H1 (cell line): ENCODE results near the gene LCNL1. TPM values are rescaled to one million over a fixed set of nuclear protein-coding genes. Genes with fewer than 3 reads are reported as not detected.

Experiments used
- CTCF ChIA-PET: fragments of 300-600 bp; sonication (Branson Sonifier 250); formaldehyde crosslinking; loops from one replicate; lab custom pipeline; 2021; ENCODE audit not compliant: partially characterized antibody; lab: Charles Lee
- POLR2A ChIA-PET: fragments of 300-600 bp; sonication (Branson Sonifier 250); formaldehyde crosslinking; loops from one replicate; lab custom pipeline; 2021; ENCODE audit warnings: inconsistent platforms; ENCODE audit not compliant: partially characterized antibody; lab: Charles Lee
- DNase-seq, 2 experiments: peaks; one replicate each; pipeline versions ENCODE4 v3.0.0 to v3.0.0-alpha.2; 2010 to 2022; ENCODE audit warnings: low spot score in 2 of 2, low read depth in 1 of 2, mixed read lengths in 1 of 2
- FAIRE-seq: peaks from 2 replicates; lab custom pipeline; 2011; peaks lifted over from hg19 to GRCh38; lab: Jason Lieb, UNC
- H2AFZ ChIP-seq: 2 replicates; pipeline ENCODE4 v1.8.1; 2012; ENCODE audit warnings: low read length, inconsistent platforms
- H2AK5ac ChIP-seq: 2 replicates; pipeline ENCODE4 v1.6.1; 2013; ENCODE audit warnings: low read depth, low read length
- H2BK120ac ChIP-seq: replicated peaks from 2 replicates; pipeline ENCODE3; 2013; ENCODE audit warnings: low read depth, low read length, inconsistent platforms
- H2BK12ac ChIP-seq: 2 replicates; pipeline ENCODE4 v1.6.1; 2013; ENCODE audit warnings: low read depth, low read length
- H2BK15ac ChIP-seq: 2 replicates; pipeline ENCODE4 v1.6.1; 2013; ENCODE audit warnings: low read length
- H2BK20ac ChIP-seq: 2 replicates; pipeline ENCODE4 v1.6.1; 2013; ENCODE audit warnings: low read length
- H2BK5ac ChIP-seq: 2 replicates; pipeline ENCODE4 v1.6.1; 2013; ENCODE audit warnings: low read depth, low read length
- H3K14ac ChIP-seq: 2 replicates; pipeline ENCODE4 v1.6.1; 2013; ENCODE audit warnings: inconsistent platforms; ENCODE audit not compliant: insufficient read length
- H3K18ac ChIP-seq: 2 replicates; pipeline ENCODE4 v1.6.1; 2013; ENCODE audit warnings: low read length; ENCODE audit errors: extremely low read depth
- H3K23ac ChIP-seq: 2 replicates; pipeline ENCODE4 v1.6.1; 2013; ENCODE audit warnings: inconsistent platforms; ENCODE audit not compliant: insufficient read length
- H3K23me2 ChIP-seq: 2 replicates; pipeline ENCODE4 v1.6.1; 2013; ENCODE audit warnings: low read depth, low read length
- H3K27ac ChIP-seq: 2 replicates; pipeline ENCODE4 v1.6.1; 2011; ENCODE audit warnings: low read depth, low read length, inconsistent platforms
- H3K27me3 ChIP-seq, 4 experiments: replicated peaks in 1 of 4; 1 replicate in 1 of 4; 2 replicates in 3 of 4; pipeline versions ENCODE4 v1.6.1 to v1.8.1; 2011 to 2013; ENCODE audit warnings: low read length in 3 of 4, mild to moderate bottlenecking in 3 of 4, inconsistent platforms in 2 of 4, mixed read lengths in 2 of 4, moderate library complexity in 1 of 4; ENCODE audit not compliant: control insufficient read depth in 3 of 4, insufficient read depth in 3 of 4; ENCODE audit errors: extremely low read depth in 1 of 4
- H3K36me3 ChIP-seq, 4 experiments: 2 replicates each; pipeline versions ENCODE4 v1.6.1 to v1.8.1; 2011 to 2013; ENCODE audit warnings: mild to moderate bottlenecking in 4 of 4, low read length in 3 of 4, moderate library complexity in 2 of 4, control low read depth in 1 of 4, inconsistent platforms in 1 of 4; ENCODE audit not compliant: insufficient read depth in 4 of 4, control insufficient read depth in 2 of 4
- H3K4ac ChIP-seq: replicated peaks from 2 replicates; pipeline ENCODE3; 2013; ENCODE audit warnings: low read length, low read depth, mixed read lengths, inconsistent platforms; ENCODE audit not compliant: insufficient read length
- H3K4me1 ChIP-seq, 4 experiments: replicated peaks in 1 of 4; 1 replicate in 1 of 4; 2 replicates in 3 of 4; pipeline versions ENCODE4 v1.6.1 to v1.8.1; 2011 to 2013; ENCODE audit warnings: low read length in 3 of 4, inconsistent platforms in 2 of 4, mixed read lengths in 1 of 4; ENCODE audit not compliant: insufficient read depth in 4 of 4, control insufficient read depth in 3 of 4
- H3K4me2 ChIP-seq, 2 experiments: 2 replicates each; pipeline versions ENCODE4 v1.6.1 to v1.8.1; 2011 to 2013; ENCODE audit warnings: low read depth in 2 of 2, low read length in 2 of 2, control low read depth in 1 of 2, inconsistent platforms in 1 of 2, mild to moderate bottlenecking in 1 of 2; ENCODE audit not compliant: insufficient read depth in 1 of 2
- H3K4me3 ChIP-seq, 4 experiments: fragments of 200-600, 300-600 bp in 1 of 4; sonication (generic), shearing (Covaris generic), sonication (Bioruptor Twin) in 1 of 4; 2 replicates each; pipeline versions ENCODE4 v1.5.1 to v1.8.1; 2011 to 2016; ENCODE audit warnings: low read length in 4 of 4, low read depth in 3 of 4, control low read depth in 2 of 4, inconsistent platforms in 2 of 4, mild to moderate bottlenecking in 2 of 4, mixed read lengths in 1 of 4, moderate library complexity in 1 of 4; ENCODE audit not compliant: insufficient read depth in 2 of 4; ENCODE audit errors: extremely low read depth in 1 of 4
- H3K56ac ChIP-seq: replicated peaks from 2 replicates; pipeline ENCODE3; 2013; ENCODE audit warnings: low read depth, mild to moderate bottlenecking, mixed read lengths, low read length, inconsistent platforms; ENCODE audit not compliant: insufficient read length
- H3K79me1 ChIP-seq: 2 replicates; pipeline ENCODE4 v1.6.1; 2013; ENCODE audit warnings: low read depth, low read length, control low read depth
- H3K79me2 ChIP-seq, 2 experiments: 2 replicates each; pipeline versions ENCODE4 v1.6.1 to v1.8.1; 2012 to 2013; ENCODE audit warnings: low read length in 2 of 2, mild to moderate bottlenecking in 2 of 2, inconsistent platforms in 1 of 2; ENCODE audit not compliant: insufficient read depth in 2 of 2, control insufficient read depth in 1 of 2
- H3K9ac ChIP-seq, 4 experiments: replicated peaks in 1 of 4; 1 replicate in 1 of 4; 2 replicates in 3 of 4; pipeline versions ENCODE4 v1.6.1 to v1.8.1; 2011 to 2013; ENCODE audit warnings: low read depth in 3 of 4, low read length in 3 of 4, control low read depth in 2 of 4, mild to moderate bottlenecking in 2 of 4, moderate library complexity in 2 of 4, inconsistent platforms in 1 of 4; ENCODE audit errors: extremely low read depth in 1 of 4
- H3K9me3 ChIP-seq, 2 experiments: 2 replicates each; pipeline versions ENCODE4 v1.6.1 to v1.8.1; 2012 to 2013; ENCODE audit warnings: mild to moderate bottlenecking in 2 of 2, moderate library complexity in 2 of 2, control low read depth in 1 of 2, inconsistent platforms in 1 of 2, low read depth in 1 of 2, low read length in 1 of 2, mixed read lengths in 1 of 2; ENCODE audit not compliant: insufficient read depth in 2 of 2
- H4K20me1 ChIP-seq, 2 experiments: replicated peaks in 1 of 2; 2 replicates each; pipeline versions ENCODE3 to v1.8.1; 2011 to 2013; ENCODE audit warnings: inconsistent platforms in 2 of 2, low read length in 2 of 2, mild to moderate bottlenecking in 1 of 2; ENCODE audit not compliant: insufficient read depth in 2 of 2, control insufficient read depth in 1 of 2
- H4K5ac ChIP-seq: 2 replicates; pipeline ENCODE4 v1.6.1; 2013; ENCODE audit warnings: low read length, low read depth, mixed read lengths, inconsistent platforms; ENCODE audit not compliant: insufficient read length
- H4K8ac ChIP-seq: 2 replicates; pipeline ENCODE4 v1.8.0; 2013; ENCODE audit warnings: mild to moderate bottlenecking, moderate library complexity, low read length, inconsistent platforms; ENCODE audit not compliant: insufficient read depth; ENCODE audit errors: extremely low read depth
- H4K91ac ChIP-seq: replicated peaks from 2 replicates; pipeline ENCODE3; 2013; ENCODE audit warnings: low read length, mixed read lengths, inconsistent platforms; ENCODE audit not compliant: insufficient read length
- BCL11A ChIP-seq, 2 experiments: IDR thresholded peaks; one replicate each; pipeline ENCODE4 v1.6.1; 2011; ENCODE audit warnings: low read depth in 2 of 2, low read length in 2 of 2, mild to moderate bottlenecking in 2 of 2
- CHD2 ChIP-seq: IDR thresholded peaks from 2 replicates; pipeline ENCODE4 v1.6.1; 2012; ENCODE audit warnings: low read length, improper control_type of control experiment
- HDAC6 ChIP-seq: IDR thresholded peaks from one replicate; pipeline ENCODE4 v1.7.1; 2012; ENCODE audit warnings: low read depth, mild to moderate bottlenecking, inconsistent platforms, low read length, moderate library complexity
- NRF1 ChIP-seq: IDR thresholded peaks from 2 replicates; pipeline ENCODE4 v1.6.1; 2011; ENCODE audit warnings: mild to moderate bottlenecking, low read depth, low read length, improper control_type of control experiment
- RAD21 ChIP-seq, 2 experiments: IDR thresholded peaks in 1 of 2; conservative IDR thresholded peaks in 1 of 2; 2 replicates each; pipeline ENCODE4 v1.6.1; 2011; ENCODE audit warnings: low read depth in 2 of 2, low read length in 2 of 2, improper control_type of control experiment in 1 of 2, inconsistent platforms in 1 of 2, mild to moderate bottlenecking in 1 of 2, moderate library complexity in 1 of 2
- RFX5 ChIP-seq: IDR thresholded peaks from 2 replicates; pipeline ENCODE4 v1.6.1; 2011; ENCODE audit warnings: low read depth, low read length, improper control_type of control experiment, borderline replicate concordance
- SAP30 ChIP-seq: fragments of 300-600 bp; sonication (generic); IDR thresholded peaks from 2 replicates; pipeline ENCODE4 v1.7.1; 2012; ENCODE audit warnings: low read length, moderate library complexity, mild to moderate bottlenecking, inconsistent platforms; ENCODE audit not compliant: insufficient read depth, insufficient replicate concordance
- SIX5 ChIP-seq: IDR thresholded peaks from 2 replicates; pipeline ENCODE4 v1.6.1; 2011; ENCODE audit warnings: mild to moderate bottlenecking, low read depth, low read length
- TCF12 ChIP-seq: IDR thresholded peaks from 2 replicates; pipeline ENCODE4 v1.6.1; 2011; ENCODE audit warnings: low read depth, mild to moderate bottlenecking, low read length
- TEAD4 ChIP-seq: IDR thresholded peaks from 2 replicates; pipeline ENCODE4 v1.6.1; 2012; ENCODE audit warnings: low read depth, low read length, inconsistent platforms, mixed read lengths
- YY1 ChIP-seq: IDR thresholded peaks from 2 replicates; pipeline ENCODE4 v1.6.1; 2011; ENCODE audit warnings: low read depth, mild to moderate bottlenecking, low read length
- WGBS, 2 experiments: shearing (Covaris generic) in 1 of 2; methylation state at CpG; one replicate each; pipeline versions ENCODE4 v1.1.6 to v1.1.7; 2013 to 2015; ENCODE audit warnings: low lambda C conversion rate in 2 of 2, mixed read lengths in 2 of 2, inconsistent platforms in 1 of 2, low coverage in 1 of 2, missing lambda C conversion rate in 1 of 2; ENCODE audit not compliant: insufficient replicate concordance in 2 of 2, insufficient coverage in 1 of 2, insufficient read length in 1 of 2; ENCODE audit errors: extremely low coverage in 1 of 2, missing lambda C conversion rate in 1 of 2; 5-methylcytosine and 5-hydroxymethylcytosine counted together
- polyA plus RNA-seq, 7 experiments: library from polyadenylated mRNA; depleted of rRNA in 3 of 7; stranded (reverse) in 5 of 7; unstranded in 2 of 7; fragments of >200 nt in 5 of 7; fragments of 200-250 nt in 2 of 7; gene quantifications; 1 replicate in 5 of 7; 2 replicates in 1 of 7; 4 replicates in 1 of 7; pipeline versions ENCODE4 v1.2.1 to v1.2.3, GENCODE V29; 2011 to 2013; ENCODE audit warnings: missing spikeins in 2 of 7, mixed read lengths in 2 of 7
- total RNA-seq: library from RNA; stranded (reverse); fragmentation: NEBNext Ultra II Directional; extraction: Animal tissue kit (Norgen Biotek cat#: 25700); gene quantifications from 2 replicates; pipeline ENCODE4 v1.2.1, GENCODE V29; 2021
- TF ChIP-seq, protein P1 (sequence below): IDR thresholded peaks from 2 replicates; pipeline ENCODE4 v1.6.1; 2012; ENCODE audit warnings: inconsistent platforms
- TF ChIP-seq, protein P2 (sequence below): IDR thresholded peaks from 2 replicates; pipeline ENCODE4 v1.6.1; 2012; ENCODE audit warnings: inconsistent platforms

The LCNL1 gene
- total and polyA plus RNA-seq, 2 of the 8 experiments (the other 6 are each of a cell fraction or from before 2014, with no cell fraction given), result 0.11 TPM; not detected in 1

DNA sequence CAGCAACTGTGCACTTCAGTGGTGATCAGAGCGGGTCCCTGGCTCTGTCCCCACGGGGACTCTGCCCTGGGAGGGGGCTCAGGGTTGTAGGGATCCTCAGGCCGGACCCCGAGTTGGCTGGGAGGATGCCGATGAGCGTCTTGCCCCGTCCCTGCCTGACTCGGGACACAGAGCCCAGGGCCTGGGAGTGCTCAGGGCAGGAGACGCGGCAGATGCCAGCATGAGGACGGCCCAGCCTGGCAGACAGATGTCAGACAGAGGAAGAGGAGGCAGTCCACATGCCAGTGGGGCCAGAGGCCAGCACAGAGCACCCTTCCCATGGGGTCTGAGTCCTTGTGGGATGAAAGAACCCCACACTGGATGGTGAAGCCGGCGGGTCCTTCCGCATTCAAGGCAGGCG, 19.5 kb upstream of the LCNL1 start:
- Histone ChIP-seq H2BK5ac (no peak overlapping the region; the same call in 1 of the 2 replicates), H3K23ac (no peak overlapping the region), H3K4me2 (no peak overlapping the region), H3K14ac (no peak overlapping the region), H3K9me3 (no peaks in the 10 kb centered on the region), H3K56ac (no peak overlapping the region), H2BK15ac (no peak overlapping the region), H3K23me2 (no peaks in the 10 kb centered on the region), H2AFZ (no peak overlapping the region), H3K27me3 (no peaks in the 10 kb centered on the region), H2BK12ac (0 out of 2 replicates have a peak overlapping the region, but pooled peaks have one; percentile 75), H4K5ac (no peak overlapping the region), H2AK5ac (no peak overlapping the region), H3K4me3 (no peak overlapping the region), H3K9ac (no peak overlapping the region), H3K18ac (no peak overlapping the region), H3K27ac (no peak overlapping the region), H3K4ac (no peak overlapping the region), H4K8ac (no peak overlapping the region), H4K91ac (no peak overlapping the region), H4K20me1 (no peaks in the 10 kb centered on the region), H3K79me2 (no peaks in the 10 kb centered on the region), H3K36me3 (no peaks in the 10 kb centered on the region), H3K79me1 (no peaks in the 10 kb centered on the region; the same call in 1 of the 2 replicates), H2BK120ac (no peak overlapping the region), H3K4me1 (peaks cover 0 to 9% (median 5%) of the 10 kb centered on the region in 4 experiments; a peak in 5 of 7 replicates), H2BK20ac (no peak overlapping the region)
- WGBS, 2 experiments, result 94% methylated on average over 15 of the region's 15 CpGs; no CpG with 5 or more reads in 1 of the 2 experiments
- DNase-seq (no peak), FAIRE-seq (no peak)
- ChIA-PET CTCF (interaction anchor here (0.6 to 5.6 kb wide), 4 partner anchors 11 to 129 kb away, joined by 3 to 32 read pairs (median 3); partner anchors contain the start of gene PTGDS), POLR2A (no interaction called here)
- TF ChIP-seq YY1 (no peak), TEAD4 (no peak), RAD21 (IDR thresholded peaks at IDR 0.05 in 1 of 2, conservative IDR thresholded peaks at IDR 0.05 in 1 of 2; ENCODE audit: low read depth in 2 of 2, low read length in 2 of 2) (no peak), RFX5 (no peak), BCL11A (IDR thresholded peaks at IDR 0.05; ENCODE audit: low read depth in 2 of 2, low read length in 2 of 2) (no peak), HDAC6 (no peak), SAP30 (no peak), CHD2 (no peak), NRF1 (no peak), TCF12 (no peak), SIX5 (no peak)
- TF ChIP-seq, protein P1, sequence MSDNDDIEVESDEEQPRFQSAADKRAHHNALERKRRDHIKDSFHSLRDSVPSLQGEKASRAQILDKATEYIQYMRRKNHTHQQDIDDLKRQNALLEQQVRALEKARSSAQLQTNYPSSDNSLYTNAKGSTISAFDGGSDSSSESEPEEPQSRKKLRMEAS, result no peak
- TF ChIP-seq, protein P2, sequence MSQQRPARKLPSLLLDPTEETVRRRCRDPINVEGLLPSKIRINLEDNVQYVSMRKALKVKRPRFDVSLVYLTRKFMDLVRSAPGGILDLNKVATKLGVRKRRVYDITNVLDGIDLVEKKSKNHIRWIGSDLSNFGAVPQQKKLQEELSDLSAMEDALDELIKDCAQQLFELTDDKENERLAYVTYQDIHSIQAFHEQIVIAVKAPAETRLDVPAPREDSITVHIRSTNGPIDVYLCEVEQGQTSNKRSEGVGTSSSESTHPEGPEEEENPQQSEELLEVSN, result no peak
